H1 (cell line): ENCODE measurements around the gene ZGRF1. TPM values are rescaled to one million over a fixed set of nuclear protein-coding genes. Genes with fewer than 3 reads are reported as not detected.

Experiments used
- CTCF ChIA-PET: fragments of 300-600 bp; sonication (Branson Sonifier 250); formaldehyde crosslinking; loops from one replicate; lab custom pipeline; 2021; ENCODE audit not compliant: partially characterized antibody; lab: Charles Lee
- POLR2A ChIA-PET: fragments of 300-600 bp; sonication (Branson Sonifier 250); formaldehyde crosslinking; loops from one replicate; lab custom pipeline; 2021; ENCODE audit warnings: inconsistent platforms; ENCODE audit not compliant: partially characterized antibody; lab: Charles Lee
- DNase-seq, 2 experiments: peaks; one replicate each; pipeline versions ENCODE4 v3.0.0 to v3.0.0-alpha.2; 2010 to 2022; ENCODE audit warnings: low spot score in 2 of 2, low read depth in 1 of 2, mixed read lengths in 1 of 2
- FAIRE-seq: peaks from 2 replicates; lab custom pipeline; 2011; peaks lifted over from hg19 to GRCh38; lab: Jason Lieb, UNC
- H2AFZ ChIP-seq: 2 replicates; pipeline ENCODE4 v1.8.1; 2012; ENCODE audit warnings: low read length, inconsistent platforms
- H2AK5ac ChIP-seq: 2 replicates; pipeline ENCODE4 v1.6.1; 2013; ENCODE audit warnings: low read depth, low read length
- H2BK120ac ChIP-seq: replicated peaks from 2 replicates; pipeline ENCODE3; 2013; ENCODE audit warnings: low read depth, low read length, inconsistent platforms
- H2BK12ac ChIP-seq: 2 replicates; pipeline ENCODE4 v1.6.1; 2013; ENCODE audit warnings: low read depth, low read length
- H2BK15ac ChIP-seq: 2 replicates; pipeline ENCODE4 v1.6.1; 2013; ENCODE audit warnings: low read length
- H2BK20ac ChIP-seq: 2 replicates; pipeline ENCODE4 v1.6.1; 2013; ENCODE audit warnings: low read length
- H2BK5ac ChIP-seq: 2 replicates; pipeline ENCODE4 v1.6.1; 2013; ENCODE audit warnings: low read depth, low read length
- H3K14ac ChIP-seq: 2 replicates; pipeline ENCODE4 v1.6.1; 2013; ENCODE audit warnings: inconsistent platforms; ENCODE audit not compliant: insufficient read length
- H3K18ac ChIP-seq: 2 replicates; pipeline ENCODE4 v1.6.1; 2013; ENCODE audit warnings: low read length; ENCODE audit errors: extremely low read depth
- H3K23ac ChIP-seq: 2 replicates; pipeline ENCODE4 v1.6.1; 2013; ENCODE audit warnings: inconsistent platforms; ENCODE audit not compliant: insufficient read length
- H3K23me2 ChIP-seq: 2 replicates; pipeline ENCODE4 v1.6.1; 2013; ENCODE audit warnings: low read depth, low read length
- H3K27ac ChIP-seq: 2 replicates; pipeline ENCODE4 v1.6.1; 2011; ENCODE audit warnings: low read depth, low read length, inconsistent platforms
- H3K27me3 ChIP-seq, 4 experiments: replicated peaks in 1 of 4; 1 replicate in 1 of 4; 2 replicates in 3 of 4; pipeline versions ENCODE4 v1.6.1 to v1.8.1; 2011 to 2013; ENCODE audit warnings: low read length in 3 of 4, mild to moderate bottlenecking in 3 of 4, inconsistent platforms in 2 of 4, mixed read lengths in 2 of 4, moderate library complexity in 1 of 4; ENCODE audit not compliant: control insufficient read depth in 3 of 4, insufficient read depth in 3 of 4; ENCODE audit errors: extremely low read depth in 1 of 4
- H3K36me3 ChIP-seq, 4 experiments: 2 replicates each; pipeline versions ENCODE4 v1.6.1 to v1.8.1; 2011 to 2013; ENCODE audit warnings: mild to moderate bottlenecking in 4 of 4, low read length in 3 of 4, moderate library complexity in 2 of 4, control low read depth in 1 of 4, inconsistent platforms in 1 of 4; ENCODE audit not compliant: insufficient read depth in 4 of 4, control insufficient read depth in 2 of 4
- H3K4ac ChIP-seq: replicated peaks from 2 replicates; pipeline ENCODE3; 2013; ENCODE audit warnings: low read length, low read depth, mixed read lengths, inconsistent platforms; ENCODE audit not compliant: insufficient read length
- H3K4me1 ChIP-seq, 4 experiments: replicated peaks in 1 of 4; 1 replicate in 1 of 4; 2 replicates in 3 of 4; pipeline versions ENCODE4 v1.6.1 to v1.8.1; 2011 to 2013; ENCODE audit warnings: low read length in 3 of 4, inconsistent platforms in 2 of 4, mixed read lengths in 1 of 4; ENCODE audit not compliant: insufficient read depth in 4 of 4, control insufficient read depth in 3 of 4
- H3K4me2 ChIP-seq, 2 experiments: 2 replicates each; pipeline versions ENCODE4 v1.6.1 to v1.8.1; 2011 to 2013; ENCODE audit warnings: low read depth in 2 of 2, low read length in 2 of 2, control low read depth in 1 of 2, inconsistent platforms in 1 of 2, mild to moderate bottlenecking in 1 of 2; ENCODE audit not compliant: insufficient read depth in 1 of 2
- H3K4me3 ChIP-seq, 4 experiments: fragments of 200-600, 300-600 bp in 1 of 4; sonication (generic), shearing (Covaris generic), sonication (Bioruptor Twin) in 1 of 4; 2 replicates each; pipeline versions ENCODE4 v1.5.1 to v1.8.1; 2011 to 2016; ENCODE audit warnings: low read length in 4 of 4, low read depth in 3 of 4, control low read depth in 2 of 4, inconsistent platforms in 2 of 4, mild to moderate bottlenecking in 2 of 4, mixed read lengths in 1 of 4, moderate library complexity in 1 of 4; ENCODE audit not compliant: insufficient read depth in 2 of 4; ENCODE audit errors: extremely low read depth in 1 of 4
- H3K56ac ChIP-seq: replicated peaks from 2 replicates; pipeline ENCODE3; 2013; ENCODE audit warnings: low read depth, mild to moderate bottlenecking, mixed read lengths, low read length, inconsistent platforms; ENCODE audit not compliant: insufficient read length
- H3K79me1 ChIP-seq: 2 replicates; pipeline ENCODE4 v1.6.1; 2013; ENCODE audit warnings: low read depth, low read length, control low read depth
- H3K79me2 ChIP-seq, 2 experiments: 2 replicates each; pipeline versions ENCODE4 v1.6.1 to v1.8.1; 2012 to 2013; ENCODE audit warnings: low read length in 2 of 2, mild to moderate bottlenecking in 2 of 2, inconsistent platforms in 1 of 2; ENCODE audit not compliant: insufficient read depth in 2 of 2, control insufficient read depth in 1 of 2
- H3K9ac ChIP-seq, 4 experiments: replicated peaks in 1 of 4; 1 replicate in 1 of 4; 2 replicates in 3 of 4; pipeline versions ENCODE4 v1.6.1 to v1.8.1; 2011 to 2013; ENCODE audit warnings: low read depth in 3 of 4, low read length in 3 of 4, control low read depth in 2 of 4, mild to moderate bottlenecking in 2 of 4, moderate library complexity in 2 of 4, inconsistent platforms in 1 of 4; ENCODE audit errors: extremely low read depth in 1 of 4
- H3K9me3 ChIP-seq, 2 experiments: 2 replicates each; pipeline versions ENCODE4 v1.6.1 to v1.8.1; 2012 to 2013; ENCODE audit warnings: mild to moderate bottlenecking in 2 of 2, moderate library complexity in 2 of 2, control low read depth in 1 of 2, inconsistent platforms in 1 of 2, low read depth in 1 of 2, low read length in 1 of 2, mixed read lengths in 1 of 2; ENCODE audit not compliant: insufficient read depth in 2 of 2
- H4K20me1 ChIP-seq, 2 experiments: replicated peaks in 1 of 2; 2 replicates each; pipeline versions ENCODE3 to v1.8.1; 2011 to 2013; ENCODE audit warnings: inconsistent platforms in 2 of 2, low read length in 2 of 2, mild to moderate bottlenecking in 1 of 2; ENCODE audit not compliant: insufficient read depth in 2 of 2, control insufficient read depth in 1 of 2
- H4K5ac ChIP-seq: 2 replicates; pipeline ENCODE4 v1.6.1; 2013; ENCODE audit warnings: low read length, low read depth, mixed read lengths, inconsistent platforms; ENCODE audit not compliant: insufficient read length
- H4K8ac ChIP-seq: 2 replicates; pipeline ENCODE4 v1.8.0; 2013; ENCODE audit warnings: mild to moderate bottlenecking, moderate library complexity, low read length, inconsistent platforms; ENCODE audit not compliant: insufficient read depth; ENCODE audit errors: extremely low read depth
- H4K91ac ChIP-seq: replicated peaks from 2 replicates; pipeline ENCODE3; 2013; ENCODE audit warnings: low read length, mixed read lengths, inconsistent platforms; ENCODE audit not compliant: insufficient read length
- CREB1 ChIP-seq: IDR thresholded peaks from 2 replicates; pipeline ENCODE4 v1.6.1; 2012; ENCODE audit warnings: inconsistent platforms
- FOSL1 ChIP-seq: IDR thresholded peaks from 2 replicates; pipeline ENCODE4 v1.6.1; 2011; ENCODE audit warnings: mild to moderate bottlenecking, low read depth, low read length, moderate library complexity; ENCODE audit not compliant: insufficient read depth
- HDAC2 ChIP-seq, 2 experiments: fragments of 300-600 bp in 1 of 2; sonication (generic) in 1 of 2; IDR thresholded peaks; 2 replicates each; pipeline ENCODE4 v1.6.1; 2011 to 2012; ENCODE audit warnings: low read depth in 2 of 2, low read length in 2 of 2, mild to moderate bottlenecking in 2 of 2, moderate library complexity in 2 of 2, borderline replicate concordance in 1 of 2, inconsistent platforms in 1 of 2
- SIN3A ChIP-seq, 2 experiments: IDR thresholded peaks in 1 of 2; conservative IDR thresholded peaks in 1 of 2; 2 replicates each; pipeline ENCODE4 v1.6.1; 2011 to 2012; ENCODE audit warnings: low read length in 2 of 2, improper control_type of control experiment in 1 of 2, low read depth in 1 of 2, mild to moderate bottlenecking in 1 of 2
- TAF1 ChIP-seq: IDR thresholded peaks from 2 replicates; pipeline ENCODE4 v1.6.1; 2011; ENCODE audit warnings: mild to moderate bottlenecking, low read depth, low read length
- WGBS, 2 experiments: shearing (Covaris generic) in 1 of 2; methylation state at CpG; one replicate each; pipeline versions ENCODE4 v1.1.6 to v1.1.7; 2013 to 2015; ENCODE audit warnings: low lambda C conversion rate in 2 of 2, mixed read lengths in 2 of 2, inconsistent platforms in 1 of 2, low coverage in 1 of 2, missing lambda C conversion rate in 1 of 2; ENCODE audit not compliant: insufficient replicate concordance in 2 of 2, insufficient coverage in 1 of 2, insufficient read length in 1 of 2; ENCODE audit errors: extremely low coverage in 1 of 2, missing lambda C conversion rate in 1 of 2; 5-methylcytosine and 5-hydroxymethylcytosine counted together
- polyA plus RNA-seq, 7 experiments: library from polyadenylated mRNA; depleted of rRNA in 3 of 7; stranded (reverse) in 5 of 7; unstranded in 2 of 7; fragments of >200 nt in 5 of 7; fragments of 200-250 nt in 2 of 7; gene quantifications; 1 replicate in 5 of 7; 2 replicates in 1 of 7; 4 replicates in 1 of 7; pipeline versions ENCODE4 v1.2.1 to v1.2.3, GENCODE V29; 2011 to 2013; ENCODE audit warnings: missing spikeins in 2 of 7, mixed read lengths in 2 of 7
- total RNA-seq: library from RNA; stranded (reverse); fragmentation: NEBNext Ultra II Directional; extraction: Animal tissue kit (Norgen Biotek cat#: 25700); gene quantifications from 2 replicates; pipeline ENCODE4 v1.2.1, GENCODE V29; 2021
- TF ChIP-seq, protein P1 (sequence below): IDR thresholded peaks from 2 replicates; pipeline ENCODE4 v1.6.1; 2012; ENCODE audit warnings: low read length, inconsistent platforms
- TF ChIP-seq, protein P2 (sequence below), 3 experiments: IDR thresholded peaks; 1 replicate in 2 of 3; 2 replicates in 1 of 3; pipeline versions ENCODE4 v1.5.1 to v1.6.1; 2011; ENCODE audit warnings: low read length in 3 of 3, mild to moderate bottlenecking in 3 of 3, inconsistent platforms in 2 of 3, low read depth in 1 of 3, moderate library complexity in 1 of 3; ENCODE audit not compliant: insufficient read depth in 1 of 3; ENCODE audit errors: control extremely low read depth in 1 of 3

Gene ZGRF1
- total and polyA plus RNA-seq, 2 of the 8 experiments (the other 6 are each of a cell fraction or from before 2014, with no cell fraction given), result 12.0 to 44.6 TPM

DNA sequence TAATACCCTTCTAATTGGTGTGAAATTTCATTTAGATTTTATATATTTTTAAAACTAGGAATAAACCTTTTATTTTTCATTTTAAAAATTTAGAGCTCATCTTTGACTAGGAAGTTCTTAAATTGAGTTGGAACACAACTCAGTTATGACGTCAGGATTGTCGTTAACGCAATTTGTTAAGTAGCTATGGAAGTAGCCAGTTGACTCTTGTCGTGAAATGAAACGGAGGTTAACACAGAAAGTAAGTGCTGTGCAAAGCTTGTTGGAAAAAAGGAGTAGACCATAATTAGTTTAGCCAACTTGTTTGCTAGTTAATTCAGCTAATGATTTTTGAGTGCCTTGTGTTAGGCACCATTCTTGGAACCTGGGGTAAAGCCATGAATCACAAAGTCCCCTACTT, 18.6 kb upstream of the ZGRF1 start:
- peak overlapping the region in 1 of 4 experiments; percentile 43; a peak in 1 of 7 replicates for H3K9ac ChIP-seq
- no peaks in the 10 kb centered on the region for H3K79me1 ChIP-seq
- H3K79me2 ChIP-seq, result peaks cover 0 to 33% of the 10 kb centered on the region in 2 experiments; a peak in 2 of 4 replicates
- peaks cover 0 to 27% (median 8%) of the 10 kb centered on the region in 4 experiments; a peak in 3 of 7 replicates for H3K4me1 ChIP-seq
- ChIA-PET CTCF (interaction anchor here (0.8 to 7.9 kb wide), 8 partner anchors 15 to 109 kb away, joined by 3 to 73 read pairs (median 4); no protein-coding TSS in a partner anchor), POLR2A (interaction anchor here (0.6 to 11.0 kb wide), 17 partner anchors 9 to 121 kb away, joined by 3 to 159 read pairs (median 6); partner anchors contain the start of genes LARP7 and ZGRF1)
- peak overlapping the region; percentile 1; the same call in 1 of the 2 replicates for H2BK20ac ChIP-seq
- H2BK12ac ChIP-seq, result peak overlapping the region; percentile 69; the same call in 1 of the 2 replicates
- peak overlapping the region; percentile 39; the same call in 1 of the 2 replicates for H3K27ac ChIP-seq
- DNase-seq, result no peak
- H4K20me1 ChIP-seq, result no peaks in the 10 kb centered on the region
- H2BK120ac ChIP-seq, result peak overlapping the region; percentile 16
- no peak overlapping the region for H2AFZ ChIP-seq
- H3K23me2 ChIP-seq, result no peaks in the 10 kb centered on the region
- peak overlapping the region; percentile 85 for H2AK5ac ChIP-seq
- no peak for FAIRE-seq
- no peak overlapping the region for H3K56ac ChIP-seq
- H3K14ac ChIP-seq, result peak overlapping the region; percentile 17
- H3K36me3 ChIP-seq, result peaks cover 0 to 41% (median 0%) of the 10 kb centered on the region in 4 experiments; a peak in 1 of 8 replicates
- peak overlapping the region; percentile 86 for H4K5ac ChIP-seq
- peak overlapping the region in 1 of 4 experiments; percentile 38; a peak in 1 of 8 replicates for H3K4me3 ChIP-seq
- H3K18ac ChIP-seq, result peak overlapping the region; percentile 79
- no peak overlapping the region for H4K8ac ChIP-seq
- H4K91ac ChIP-seq, result peak overlapping the region; percentile 90
- 53% methylated on average over 5 of the region's 5 CpGs; no CpG with 5 or more reads in 1 of the 2 experiments for WGBS, 2 experiments
- H2BK5ac ChIP-seq, result peak overlapping the region; percentile 91; the same call in 1 of the 2 replicates
- no peaks in the 10 kb centered on the region for H3K27me3 ChIP-seq
- peak overlapping the region; percentile 15 to 47; a peak in 2 of 4 replicates for H3K4me2 ChIP-seq
- H2BK15ac ChIP-seq, result no peak overlapping the region
- H3K23ac ChIP-seq, result no peak overlapping the region
- peak overlapping the region; percentile 85 for H3K4ac ChIP-seq
- no peaks in the 10 kb centered on the region for H3K9me3 ChIP-seq
- TF ChIP-seq HDAC2 (IDR thresholded peaks at IDR 0.05; ENCODE audit: borderline replicate concordance in 1 of 2, low read depth in 2 of 2, low read length in 2 of 2) (no peak), TAF1 (no peak), CREB1 (peak; percentile 69), FOSL1 (no peak), SIN3A (conservative IDR thresholded peaks at IDR 0.05 in 1 of 2, IDR thresholded peaks at IDR 0.05 in 1 of 2; ENCODE audit: low read depth in 1 of 2, low read length in 2 of 2) (no peak)
- TF ChIP-seq, protein P1, sequence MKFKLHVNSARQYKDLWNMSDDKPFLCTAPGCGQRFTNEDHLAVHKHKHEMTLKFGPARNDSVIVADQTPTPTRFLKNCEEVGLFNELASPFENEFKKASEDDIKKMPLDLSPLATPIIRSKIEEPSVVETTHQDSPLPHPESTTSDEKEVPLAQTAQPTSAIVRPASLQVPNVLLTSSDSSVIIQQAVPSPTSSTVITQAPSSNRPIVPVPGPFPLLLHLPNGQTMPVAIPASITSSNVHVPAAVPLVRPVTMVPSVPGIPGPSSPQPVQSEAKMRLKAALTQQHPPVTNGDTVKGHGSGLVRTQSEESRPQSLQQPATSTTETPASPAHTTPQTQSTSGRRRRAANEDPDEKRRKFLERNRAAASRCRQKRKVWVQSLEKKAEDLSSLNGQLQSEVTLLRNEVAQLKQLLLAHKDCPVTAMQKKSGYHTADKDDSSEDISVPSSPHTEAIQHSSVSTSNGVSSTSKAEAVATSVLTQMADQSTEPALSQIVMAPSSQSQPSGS, result 0 out of 2 replicates have a peak, but pooled peaks have one; percentile 67
- TF ChIP-seq, protein P2, sequence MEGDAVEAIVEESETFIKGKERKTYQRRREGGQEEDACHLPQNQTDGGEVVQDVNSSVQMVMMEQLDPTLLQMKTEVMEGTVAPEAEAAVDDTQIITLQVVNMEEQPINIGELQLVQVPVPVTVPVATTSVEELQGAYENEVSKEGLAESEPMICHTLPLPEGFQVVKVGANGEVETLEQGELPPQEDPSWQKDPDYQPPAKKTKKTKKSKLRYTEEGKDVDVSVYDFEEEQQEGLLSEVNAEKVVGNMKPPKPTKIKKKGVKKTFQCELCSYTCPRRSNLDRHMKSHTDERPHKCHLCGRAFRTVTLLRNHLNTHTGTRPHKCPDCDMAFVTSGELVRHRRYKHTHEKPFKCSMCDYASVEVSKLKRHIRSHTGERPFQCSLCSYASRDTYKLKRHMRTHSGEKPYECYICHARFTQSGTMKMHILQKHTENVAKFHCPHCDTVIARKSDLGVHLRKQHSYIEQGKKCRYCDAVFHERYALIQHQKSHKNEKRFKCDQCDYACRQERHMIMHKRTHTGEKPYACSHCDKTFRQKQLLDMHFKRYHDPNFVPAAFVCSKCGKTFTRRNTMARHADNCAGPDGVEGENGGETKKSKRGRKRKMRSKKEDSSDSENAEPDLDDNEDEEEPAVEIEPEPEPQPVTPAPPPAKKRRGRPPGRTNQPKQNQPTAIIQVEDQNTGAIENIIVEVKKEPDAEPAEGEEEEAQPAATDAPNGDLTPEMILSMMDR (IDR thresholded peaks at IDR 0.05; ENCODE audit: control extremely low read depth in 1 of 3, insufficient read depth in 1 of 3, low read depth in 1 of 3, low read length in 3 of 3), result no peak
